GM19452 (cell line): ENCODE data around the gene ITGA3.

Experiments
- ATAC-seq: cut with Tn5 transposase; IDR thresholded peaks from one replicate; pipeline ENCODE4 v1.9.1; 2021; ENCODE audit not compliant: unreplicated experiment

Gene ITGA3

GRCh38 chr17:50106393-50107131 is 50.7 kb downstream of the ITGA3 start:
- no peak for ATAC-seq

- ATAC-seq, result no peak
Measured at GRCh38 chr17:50107790-50108414, 52.0 kb downstream of the ITGA3 start.

GRCh38 chr17:50108556-50108955 is 52.6 kb downstream of the ITGA3 start:
- no peak for ATAC-seq

- ATAC-seq, result no peak
Measured at GRCh38 chr17:50109207-50109606, 53.3 kb downstream of the ITGA3 start.

GRCh38 chr17:50109785-50110184 is 53.9 kb downstream of the ITGA3 start:
- ATAC-seq, result no peak

- ATAC-seq, result no peak
Measured at GRCh38 chr17:50110591-50111349, 54.9 kb downstream of the ITGA3 start.

- no peak for ATAC-seq
Measured at GRCh38 chr17:50111673-50112655, 56.1 kb downstream of the ITGA3 start.

GRCh38 chr17:50112694-50113093 is 56.8 kb downstream of the ITGA3 start:
- ATAC-seq, result no peak

- no peak for ATAC-seq
Measured at GRCh38 chr17:50113624-50114320, 57.9 kb downstream of the ITGA3 start.

- no peak for ATAC-seq
Measured at GRCh38 chr17:50114401-50114800, 58.5 kb downstream of the ITGA3 start.

GRCh38 chr17:50114849-50115357 is 59.0 kb downstream of the ITGA3 start:
- no peak for ATAC-seq

- ATAC-seq, result no peak
Measured at GRCh38 chr17:50115756-50116155, 59.8 kb downstream of the ITGA3 start.

GRCh38 chr17:50117202-50118051 is 61.5 kb downstream of the ITGA3 start:
- ATAC-seq, result no peak

GRCh38 chr17:50118076-50118827 is 62.3 kb downstream of the ITGA3 start:
- no peak for ATAC-seq

- ATAC-seq, result no peak
Measured at GRCh38 chr17:50118828-50119218, 62.9 kb downstream of the ITGA3 start.

- ATAC-seq, result no peak
Measured at GRCh38 chr17:50120475-50121253, 64.8 kb downstream of the ITGA3 start.

GRCh38 chr17:50122945-50123344 is 67.0 kb downstream of the ITGA3 start:
- no peak for ATAC-seq
